Coronary artery (tissue), 2 donors: ENCODE data around the gene OFD1.

Experiments
- DNase-seq: peaks from one replicate; pipeline ENCODE4 v3.0.0-alpha.2; 2017; ENCODE audit warnings: low spot score
- H3K27ac ChIP-seq, 2 donors: fragments of 200-600 bp; sonication (generic); one replicate each; pipeline ENCODE4 v1.5.1; 2016 to 2019
- H3K4me3 ChIP-seq: fragments of 200-600 bp; sonication (generic); 2 replicates; pipeline ENCODE4 v1.5.1; 2016; ENCODE audit warnings: mild to moderate bottlenecking, moderate library complexity
- CTCF ChIP-seq: fragments of 200-600 bp; sonication (generic); IDR thresholded peaks from one replicate; pipeline ENCODE4 v1.5.1; 2019; ENCODE audit warnings: antibody characterized with exemption

Gene OFD1

GRCh38 chrX:13754765-13755164, 20.2 kb downstream of the OFD1 start:
- Histone ChIP-seq H3K27ac (no peak overlapping the region), H3K4me3 (no peak overlapping the region)
- no peak for TF ChIP-seq CTCF
- no peak for DNase-seq

- no peak for TF ChIP-seq CTCF
- Histone ChIP-seq H3K27ac (no peak overlapping the region), H3K4me3 (no peak overlapping the region)
- DNase-seq = no peak
Observed at GRCh38 chrX:13755254-13755653, 20.7 kb downstream of the OFD1 start.

- TF ChIP-seq CTCF = no peak
- Histone ChIP-seq H3K27ac (no peak overlapping the region), H3K4me3 (no peak overlapping the region)
- no peak for DNase-seq
Observed at GRCh38 chrX:13756381-13756780, 21.8 kb downstream of the OFD1 start.

- TF ChIP-seq CTCF = no peak
- Histone ChIP-seq H3K27ac (no peak overlapping the region), H3K4me3 (no peak overlapping the region)
- DNase-seq = no peak
Observed at GRCh38 chrX:13759152-13759718, 24.7 kb downstream of the OFD1 start.

GRCh38 chrX:13760426-13760825, 25.9 kb downstream of the OFD1 start:
- Histone ChIP-seq H3K27ac (peak overlapping the region in 1 of 2 donors; percentile 8), H3K4me3 (no peak overlapping the region)
- no peak for DNase-seq
- TF ChIP-seq CTCF = no peak

GRCh38 chrX:13761606-13762414, 27.3 kb downstream of the OFD1 start:
- no peak overlapping the region for H3K4me3 ChIP-seq
- TF ChIP-seq CTCF = no peak
- DNase-seq = no peak
- H3K27ac ChIP-seq = peak overlapping the region in 1 of 2 donors; percentile 3

GRCh38 chrX:13763489-13763888, 28.9 kb downstream of the OFD1 start:
- Histone ChIP-seq H3K27ac (peak overlapping the region in 1 of 2 donors; percentile 38), H3K4me3 (peak overlapping the region; percentile 14)
- no peak for TF ChIP-seq CTCF
- DNase-seq = no peak
